SK-N-SH treated with all-trans-retinoic acid at 6 μM for 48 hours (cell line): ENCODE measurements around the gene CDK11A.
"Not testable (repeated sequence)": the region's sequence is repeated elsewhere in the genome, so short reads cannot be mapped to it uniquely, and the experiment has no call there.

Experiments used
- CREB5 ChIP-seq: fragments of 250-450 bp; sonication (Bioruptor Pico); IDR thresholded peaks from 2 replicates; pipeline ENCODE4 v1.5.1; 2020; ENCODE audit warnings: low read depth, mild to moderate bottlenecking, moderate library complexity
- CSDC2 ChIP-seq: fragments of 250-450 bp; sonication (Bioruptor Pico); IDR thresholded peaks from 2 replicates; pipeline ENCODE4 v1.5.0; 2020; ENCODE audit warnings: mild to moderate bottlenecking, moderate library complexity
- CSRNP3 ChIP-seq: fragments of 250-450 bp; sonication (Bioruptor Pico); IDR thresholded peaks from 2 replicates; pipeline ENCODE4 v1.5.1; 2021; ENCODE audit warnings: mild to moderate bottlenecking, moderate library complexity
- ISL1 ChIP-seq: fragments of 250-450 bp; sonication (Bioruptor Pico); IDR thresholded peaks from 2 replicates; pipeline ENCODE4 v2.1.2; 2022; ENCODE audit warnings: mild to moderate bottlenecking, moderate library complexity
- TCF4 ChIP-seq: fragments of 250-450 bp; sonication (Bioruptor Pico); IDR thresholded peaks from 2 replicates; pipeline ENCODE4 v1.8.0; 2021; ENCODE audit warnings: mild to moderate bottlenecking, moderate library complexity, borderline replicate concordance
- TOX ChIP-seq: fragments of 250-450 bp; sonication (Bioruptor Pico); IDR thresholded peaks from 2 replicates; pipeline ENCODE4 v1.8.0; 2021; ENCODE audit warnings: mild to moderate bottlenecking, moderate library complexity, borderline replicate concordance
- ZNF70 ChIP-seq: fragments of 450-650 bp; formaldehyde crosslinking; IDR thresholded peaks from 2 replicates; pipeline ENCODE4 v1.5.0; 2020; ENCODE audit warnings: mild to moderate bottlenecking, moderate library complexity

- not testable (repeated sequence) for TF ChIP-seq ZNF70, CREB5, TCF4, ISL1, CSRNP3, TOX, CSDC2 (CRISPR knock-in tag)
These were observed 48.9 kb downstream of the CDK11A start for GRCh38 chr1:1675218-1675617.
